Colonic mucosa (tissue), 4 donors: ENCODE measurements around the gene LAMC3. TPM values are rescaled to one million over a fixed set of nuclear protein-coding genes. Genes with fewer than 3 reads are reported as not detected.

Source experiments
- DNase-seq: peaks from one replicate; pipeline ENCODE4 v3.0.0-alpha.2; 2020
- H3K27ac ChIP-seq: fragments of 200-600 bp; one replicate; pipeline ENCODE4 v1.8.0; 2021
- H3K27me3 ChIP-seq: fragments of 200-600 bp; one replicate; pipeline ENCODE4 v1.8.0; 2021
- H3K36me3 ChIP-seq: fragments of 200-600 bp; one replicate; pipeline ENCODE4 v1.8.0; 2021
- H3K4me1 ChIP-seq: fragments of 200-600 bp; one replicate; pipeline ENCODE4 v1.8.0; 2021; ENCODE audit warnings: mild to moderate bottlenecking
- H3K4me3 ChIP-seq: fragments of 200-600 bp; one replicate; pipeline ENCODE4 v1.8.0; 2021
- H3K9ac ChIP-seq, 2 donors: one replicate each; pipeline ENCODE4 v1.7.0; 2013; ENCODE audit warnings: control low read depth in 2 of 2, low read depth in 2 of 2, low read length in 2 of 2
- H3K9me3 ChIP-seq: fragments of 200-600 bp; one replicate; pipeline ENCODE4 v1.8.0; 2021
- intact Hi-C: fragments of 100-400 bp; cut with DNase I; formaldehyde crosslinking; loops from one replicate; pipeline ENCODE4 v1.14.1; 2022
- total RNA-seq, 2 donors: library from RNA; stranded (reverse); fragmentation: NEBNext Ultra II Directional in 1 of 2; extraction: Animal tissue kit (Norgen Biotek cat#: 25700) in 1 of 2; gene quantifications; one replicate each; pipeline ENCODE4 v1.2.1, GENCODE V29; 2021
- TF ChIP-seq, protein P1 (sequence below): fragments of 200-600 bp; IDR thresholded peaks from one replicate; pipeline ENCODE4 v1.8.0; 2022; ENCODE audit warnings: antibody characterized with exemption, mild to moderate bottlenecking
- donor health status: healthy.
- donor health status: DM: no; HTN: no; CAD: no.
- donor health status: DM: no; HTN: no; CAD: no.

The LAMC3 gene
- total RNA-seq, 2 donors from 2014 or later, result 0.67 to 1.9 TPM

DNA sequence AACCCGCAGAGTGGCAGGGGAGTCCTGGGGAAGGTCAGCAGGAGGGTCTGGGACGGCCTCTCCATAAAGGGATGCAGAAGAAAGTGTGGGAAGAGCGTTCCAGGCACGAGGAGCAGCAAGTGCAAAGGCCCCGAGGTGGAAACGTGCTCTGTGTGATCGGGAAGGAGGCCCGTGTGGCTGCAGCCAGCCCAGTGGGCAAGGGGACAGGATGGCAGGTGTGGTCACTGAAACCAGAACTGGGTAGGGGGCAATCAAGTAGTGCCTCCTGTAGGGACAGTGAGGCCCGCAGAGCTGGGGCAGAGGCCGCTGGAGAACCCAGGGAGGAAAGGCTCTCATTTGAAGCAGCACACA lies 16.3 kb upstream of the LAMC3 start:
- intact Hi-C loops, result loop anchor here (10.0 kb wide), 1 partner anchor 98 kb away; the partner anchor contains the start of gene QRFP
- no peaks in the 10 kb centered on the region for H3K36me3 ChIP-seq
- DNase-seq, result no peak
- no peaks in the 10 kb centered on the region for H3K4me1 ChIP-seq
- H3K27me3 ChIP-seq, result peaks cover 5% of the 10 kb centered on the region
- H3K9me3 ChIP-seq, result no peaks in the 10 kb centered on the region
- TF ChIP-seq, protein P1, sequence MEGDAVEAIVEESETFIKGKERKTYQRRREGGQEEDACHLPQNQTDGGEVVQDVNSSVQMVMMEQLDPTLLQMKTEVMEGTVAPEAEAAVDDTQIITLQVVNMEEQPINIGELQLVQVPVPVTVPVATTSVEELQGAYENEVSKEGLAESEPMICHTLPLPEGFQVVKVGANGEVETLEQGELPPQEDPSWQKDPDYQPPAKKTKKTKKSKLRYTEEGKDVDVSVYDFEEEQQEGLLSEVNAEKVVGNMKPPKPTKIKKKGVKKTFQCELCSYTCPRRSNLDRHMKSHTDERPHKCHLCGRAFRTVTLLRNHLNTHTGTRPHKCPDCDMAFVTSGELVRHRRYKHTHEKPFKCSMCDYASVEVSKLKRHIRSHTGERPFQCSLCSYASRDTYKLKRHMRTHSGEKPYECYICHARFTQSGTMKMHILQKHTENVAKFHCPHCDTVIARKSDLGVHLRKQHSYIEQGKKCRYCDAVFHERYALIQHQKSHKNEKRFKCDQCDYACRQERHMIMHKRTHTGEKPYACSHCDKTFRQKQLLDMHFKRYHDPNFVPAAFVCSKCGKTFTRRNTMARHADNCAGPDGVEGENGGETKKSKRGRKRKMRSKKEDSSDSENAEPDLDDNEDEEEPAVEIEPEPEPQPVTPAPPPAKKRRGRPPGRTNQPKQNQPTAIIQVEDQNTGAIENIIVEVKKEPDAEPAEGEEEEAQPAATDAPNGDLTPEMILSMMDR, result no peak
- no peak overlapping the region for H3K9ac ChIP-seq
- H3K27ac ChIP-seq, result no peak overlapping the region
- no peak overlapping the region for H3K4me3 ChIP-seq

DNA sequence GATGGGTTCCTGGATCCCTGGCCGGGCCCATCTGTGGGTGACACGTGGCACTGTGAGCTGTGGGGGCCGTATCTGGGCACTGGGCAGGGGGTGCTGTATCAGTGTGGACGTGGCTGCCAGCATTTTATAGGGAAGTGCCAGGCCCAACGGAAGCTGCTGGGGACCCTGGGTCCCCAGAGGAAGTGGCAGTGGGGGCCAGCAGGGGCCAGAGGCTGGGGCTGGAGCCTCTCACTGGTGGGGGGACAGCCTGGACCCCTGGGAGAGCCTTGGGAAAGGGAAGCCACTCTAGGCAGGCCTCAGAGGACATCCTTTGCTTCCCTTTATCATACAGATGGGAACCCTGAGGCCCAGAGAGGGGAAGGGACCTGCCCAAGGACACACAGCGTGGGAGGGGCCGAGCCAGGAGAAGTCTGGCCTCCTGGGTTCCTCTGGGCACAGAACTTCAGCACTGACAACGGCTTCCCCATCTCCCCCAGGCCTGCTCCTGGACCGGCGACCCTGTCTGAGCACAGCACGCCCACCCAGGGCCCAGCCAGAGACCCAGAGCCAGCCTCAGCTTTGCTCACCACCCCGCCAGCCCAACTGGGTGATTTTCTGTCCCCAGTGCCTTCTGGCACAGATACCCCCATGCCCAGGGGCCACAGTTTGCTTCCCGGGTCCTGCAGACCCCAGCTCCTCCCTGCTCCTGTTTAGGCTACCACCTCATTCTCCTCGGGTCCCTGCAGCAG lies 15.5 kb upstream of the LAMC3 start:
- intact Hi-C loops, result loop anchor here (10.0 kb wide), 1 partner anchor 99 kb away; the partner anchor contains the start of gene QRFP

DNA sequence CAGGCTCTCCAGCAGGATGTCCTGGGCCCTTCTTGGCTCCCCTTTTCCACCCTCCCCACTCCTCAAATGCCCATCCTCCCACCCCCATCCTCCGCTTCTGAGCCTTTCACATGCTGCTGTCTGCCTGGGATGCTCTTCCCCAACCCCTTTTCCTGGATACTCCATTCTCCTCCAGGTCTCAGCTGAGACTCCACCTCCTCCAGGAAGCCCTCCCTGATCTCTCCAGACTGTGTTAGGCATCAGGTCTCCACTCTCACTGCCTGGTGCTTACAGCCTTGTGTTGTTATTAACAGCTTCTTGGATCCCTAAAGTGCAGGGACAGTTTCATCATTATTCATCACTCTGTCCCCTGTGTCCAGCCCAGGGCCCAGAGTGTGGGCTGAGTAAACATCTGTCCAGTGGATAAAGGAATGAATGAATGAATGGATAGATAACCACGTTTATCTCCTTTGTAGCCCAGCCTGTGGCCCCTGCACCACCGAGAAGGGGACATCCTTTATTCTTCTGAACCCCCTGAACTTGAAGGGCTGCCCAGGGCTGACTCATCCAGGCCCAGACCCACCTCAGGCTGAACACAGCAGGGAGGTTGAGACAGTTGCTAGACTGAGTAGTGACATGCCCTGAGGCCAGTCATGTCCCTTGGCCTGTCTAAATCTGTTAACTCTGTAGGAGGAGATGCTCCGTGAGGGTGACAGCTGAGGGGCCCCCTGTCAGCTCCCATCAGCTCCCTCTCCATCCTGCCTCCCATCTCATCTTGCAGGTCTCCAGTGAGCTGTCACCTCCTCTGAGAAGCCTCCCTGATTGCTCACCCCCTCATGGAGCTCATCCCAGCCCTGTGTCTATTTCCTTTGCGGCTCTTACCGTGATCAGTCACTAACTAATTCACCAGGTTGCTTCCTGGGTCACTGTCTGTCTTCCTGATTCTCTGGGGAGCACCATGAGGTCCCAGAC lies 14.6 kb upstream of the LAMC3 start:
- TF ChIP-seq, protein P1, result no peak
- H3K27me3 ChIP-seq, result no peaks in the 10 kb centered on the region

More for the DNA sequence above, 15.5 kb upstream of the LAMC3 start:
- Histone ChIP-seq H3K9me3 (no peaks in the 10 kb centered on the region), H3K27ac (no peak overlapping the region), H3K4me1 (no peaks in the 10 kb centered on the region), H3K36me3 (no peaks in the 10 kb centered on the region), H3K27me3 (peaks cover under 1% of the 10 kb centered on the region), H3K4me3 (no peak overlapping the region), H3K9ac (no peak overlapping the region)
- no peak for DNase-seq
- TF ChIP-seq, protein P1, result no peak

DNA sequence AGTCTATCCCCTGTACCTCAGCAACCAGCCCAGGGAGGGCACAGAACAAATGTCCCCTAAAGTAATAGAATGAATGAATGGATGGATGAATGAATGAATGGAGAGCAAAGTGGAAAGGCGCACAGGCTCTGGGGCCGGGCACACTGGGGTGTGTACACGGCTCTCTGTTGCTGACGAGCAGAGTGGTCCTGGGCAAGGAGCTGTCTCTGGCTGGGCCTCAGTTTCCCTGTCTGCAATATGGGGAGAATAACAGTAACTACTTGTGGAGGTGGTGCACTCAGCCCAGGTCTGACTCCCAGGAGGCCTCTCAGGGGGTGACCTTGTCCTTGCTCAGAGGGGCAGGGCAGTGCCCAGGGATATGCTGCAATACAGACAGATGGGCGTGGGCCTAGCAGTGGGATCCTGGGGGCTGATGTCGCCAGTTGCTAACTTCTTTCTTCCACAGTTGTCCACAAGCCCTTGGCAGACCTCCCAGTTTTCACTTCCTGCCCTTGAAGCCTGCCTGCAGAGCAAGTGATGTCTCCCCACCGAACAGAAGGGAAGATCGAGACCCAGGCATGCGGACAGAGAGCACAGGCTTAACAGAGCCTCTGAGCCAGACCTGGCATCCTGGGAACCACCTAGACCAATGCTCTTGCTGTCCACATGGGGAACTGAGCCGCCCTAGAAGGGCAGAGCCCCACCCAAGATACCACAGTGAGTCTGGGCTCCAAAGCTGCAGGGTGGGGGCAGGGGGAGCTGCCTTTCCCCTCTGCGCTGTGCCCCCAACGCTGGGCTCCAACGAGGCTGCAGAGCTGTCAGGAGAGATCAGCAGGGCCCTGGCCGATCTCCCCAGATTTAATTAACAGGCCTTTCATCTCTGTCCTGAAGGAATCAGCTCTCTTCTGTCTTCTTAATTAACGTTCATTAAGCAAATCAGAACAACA lies 13.6 kb upstream of the LAMC3 start:
- no peak overlapping the region for H3K27ac ChIP-seq
- intact Hi-C loops, result loop anchor here (5.0 to 10.0 kb wide), 3 partner anchors 101 to 293 kb away; partner anchors contain the start of gene QRFP
- no peak overlapping the region for H3K4me3 ChIP-seq
- H3K27me3 ChIP-seq, result no peaks in the 10 kb centered on the region
- TF ChIP-seq, protein P1, result no peak
- H3K4me1 ChIP-seq, result no peaks in the 10 kb centered on the region
- H3K36me3 ChIP-seq, result no peaks in the 10 kb centered on the region
- H3K9ac ChIP-seq, result no peak overlapping the region
- peak; percentile 29 for DNase-seq
- no peaks in the 10 kb centered on the region for H3K9me3 ChIP-seq

More for the DNA sequence above, 14.6 kb upstream of the LAMC3 start:
- Histone ChIP-seq H3K9me3 (no peaks in the 10 kb centered on the region), H3K4me1 (no peaks in the 10 kb centered on the region), H3K9ac (no peak overlapping the region), H3K36me3 (no peaks in the 10 kb centered on the region), H3K27ac (no peak overlapping the region), H3K4me3 (no peak overlapping the region)
- DNase-seq, result no peak
- intact Hi-C loops, result loop anchor here (5.0 to 10.0 kb wide), 3 partner anchors 100 to 292 kb away; partner anchors contain the start of gene QRFP
